GM19193 (cell line): ENCODE results near the gene SLBP.

Experiments
- POLR2A ChIP-seq: IDR thresholded peaks from 4 replicates; pipeline ENCODE4 v1.6.1; 2011; ENCODE audit not compliant: insufficient read depth, insufficient read length; ENCODE audit errors: extremely low read depth

SLBP gene

DNA sequence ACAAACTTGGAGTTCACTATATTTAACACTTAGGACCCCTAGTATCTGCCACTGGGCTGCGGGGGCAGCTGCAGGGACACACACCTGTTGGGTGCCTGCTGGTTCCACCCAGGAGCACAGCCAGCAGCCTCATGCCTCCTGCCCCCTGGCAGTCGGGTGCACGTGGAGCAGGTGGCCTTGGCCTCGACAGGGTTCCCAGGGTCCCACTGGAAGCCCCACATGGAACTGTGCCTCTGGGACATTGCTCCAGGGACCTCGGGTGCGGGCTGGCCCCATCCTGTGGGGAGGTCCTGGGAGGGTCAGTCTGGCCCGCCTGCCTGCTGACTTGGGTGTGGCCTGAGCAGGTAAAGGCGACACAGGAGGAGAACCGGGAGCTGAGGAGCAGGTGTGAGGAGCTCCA, 27.2 kb upstream of the SLBP start:
- no peak for TF ChIP-seq POLR2A

DNA sequence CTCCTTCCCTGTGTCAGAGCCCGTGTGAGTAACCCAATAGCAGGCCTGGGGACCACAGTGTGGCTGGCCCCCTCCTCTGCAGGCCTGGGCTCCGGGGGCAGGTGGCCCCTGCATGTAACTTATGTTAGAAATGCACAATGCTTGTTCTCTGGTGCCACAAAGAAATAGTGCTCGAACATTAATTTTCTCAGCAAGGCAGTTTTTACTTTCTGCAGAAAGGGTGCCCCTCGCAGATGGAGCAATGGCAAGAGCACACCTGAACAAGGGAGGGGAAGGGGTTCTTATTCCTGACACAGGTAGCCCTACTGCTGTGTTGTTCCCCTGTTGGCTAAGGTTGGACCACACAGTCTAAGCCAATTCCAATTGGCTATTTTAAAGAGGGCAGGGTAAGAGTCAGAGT, 26.3 kb upstream of the SLBP start:
- no peak for TF ChIP-seq POLR2A

DNA sequence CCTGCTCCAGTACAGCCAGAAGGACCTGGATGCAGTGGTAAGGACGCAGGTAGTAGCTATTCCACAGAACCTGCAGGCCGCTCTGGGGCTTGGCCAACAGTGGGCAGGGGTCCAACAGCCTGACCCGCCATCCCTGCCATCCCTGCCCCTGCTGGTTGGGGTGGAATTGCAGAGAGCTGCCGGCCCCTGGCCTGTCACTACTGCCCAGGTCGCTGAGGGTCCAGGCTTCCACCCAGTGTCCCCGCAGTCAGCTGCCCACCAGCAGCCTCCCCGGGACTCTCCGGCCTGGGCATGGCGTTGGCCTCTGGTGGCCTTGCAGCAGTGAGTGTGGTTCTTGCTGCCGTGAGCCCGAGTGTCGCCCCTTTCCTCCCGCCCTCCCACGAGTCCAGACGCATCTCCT, 25.5 kb upstream of the SLBP start:
- no peak for TF ChIP-seq POLR2A

DNA sequence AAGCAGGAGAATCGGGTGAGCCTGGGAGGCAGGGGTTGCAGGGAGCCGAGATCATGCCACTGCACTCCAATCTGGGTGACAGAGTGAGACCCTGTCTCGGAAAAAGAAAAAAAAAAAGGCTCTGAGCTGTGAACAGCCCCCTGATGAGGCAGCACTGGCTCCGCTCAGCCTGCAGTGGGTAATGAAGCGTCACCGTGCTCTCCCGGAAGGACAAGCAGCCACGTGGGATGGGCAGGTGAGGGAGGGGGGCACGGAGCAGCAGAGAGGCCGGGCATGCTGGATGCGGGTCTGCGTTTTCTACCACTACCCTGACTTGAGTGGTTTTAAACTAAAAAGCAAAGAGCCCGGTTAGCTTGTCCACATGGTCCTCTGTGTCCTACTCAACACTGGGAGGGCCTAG, 24.7 kb upstream of the SLBP start:
- no peak for TF ChIP-seq POLR2A

DNA sequence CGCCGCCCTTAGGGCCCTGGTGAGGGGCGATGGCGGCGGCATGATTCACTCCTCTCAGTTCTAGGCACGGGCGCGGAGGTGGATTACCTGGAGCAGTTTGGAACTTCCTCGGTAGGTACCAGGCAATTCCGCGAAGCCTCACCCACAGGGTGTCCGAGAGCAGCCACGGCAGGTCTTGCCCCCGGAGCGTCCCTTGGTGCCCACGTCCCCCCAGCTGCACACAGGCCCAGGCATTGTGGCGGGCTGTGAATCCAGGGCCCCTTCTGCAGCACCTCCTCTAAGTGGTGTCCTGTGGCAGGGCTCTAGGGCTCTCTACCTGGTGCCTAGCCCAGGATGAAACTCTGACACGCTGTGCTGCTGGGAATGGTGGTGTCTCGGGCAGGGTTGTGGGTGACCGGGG, 23.1 kb upstream of the SLBP start:
- TF ChIP-seq POLR2A = no peak

DNA sequence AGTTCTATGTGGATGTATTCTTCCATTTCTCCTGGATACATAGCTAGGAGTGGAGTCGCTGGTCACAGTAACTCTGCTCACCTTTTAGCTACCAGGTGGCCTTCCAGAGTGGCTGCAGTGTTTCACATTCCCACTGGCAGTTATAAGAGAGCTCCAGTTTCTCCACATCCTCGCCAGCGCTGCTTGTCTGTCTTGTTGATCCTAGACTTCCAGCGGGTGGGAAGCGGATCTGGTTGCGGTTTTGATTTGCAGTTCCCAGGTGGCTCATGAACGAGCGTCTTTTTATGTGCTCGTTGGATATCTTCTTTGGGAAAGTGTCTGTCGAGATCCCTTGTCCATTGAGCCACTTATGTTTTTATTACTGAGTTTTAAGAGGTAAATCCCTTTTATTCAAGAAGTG, 20.8 kb upstream of the SLBP start:
- TF ChIP-seq POLR2A = no peak

DNA sequence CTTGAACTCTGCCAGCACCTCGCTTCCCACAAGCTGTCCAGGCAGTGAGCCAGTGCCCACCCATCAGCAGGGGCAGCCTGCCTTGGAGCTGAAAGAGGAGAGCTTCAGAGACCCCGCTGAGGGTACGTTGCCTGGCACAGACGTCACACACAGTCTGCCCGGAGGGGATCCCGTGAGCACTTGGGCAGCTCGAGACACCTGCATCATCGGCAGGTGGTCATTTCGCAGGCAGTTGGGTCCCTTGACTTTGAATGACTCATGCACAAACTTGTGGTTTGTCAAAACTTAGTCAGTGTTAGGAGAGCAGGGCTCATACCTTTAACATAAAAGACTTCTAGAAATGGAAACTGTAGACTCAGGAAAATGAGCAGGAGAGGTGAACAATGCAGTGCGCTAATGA, 19.1 kb upstream of the SLBP start:
- TF ChIP-seq POLR2A = no peak

DNA sequence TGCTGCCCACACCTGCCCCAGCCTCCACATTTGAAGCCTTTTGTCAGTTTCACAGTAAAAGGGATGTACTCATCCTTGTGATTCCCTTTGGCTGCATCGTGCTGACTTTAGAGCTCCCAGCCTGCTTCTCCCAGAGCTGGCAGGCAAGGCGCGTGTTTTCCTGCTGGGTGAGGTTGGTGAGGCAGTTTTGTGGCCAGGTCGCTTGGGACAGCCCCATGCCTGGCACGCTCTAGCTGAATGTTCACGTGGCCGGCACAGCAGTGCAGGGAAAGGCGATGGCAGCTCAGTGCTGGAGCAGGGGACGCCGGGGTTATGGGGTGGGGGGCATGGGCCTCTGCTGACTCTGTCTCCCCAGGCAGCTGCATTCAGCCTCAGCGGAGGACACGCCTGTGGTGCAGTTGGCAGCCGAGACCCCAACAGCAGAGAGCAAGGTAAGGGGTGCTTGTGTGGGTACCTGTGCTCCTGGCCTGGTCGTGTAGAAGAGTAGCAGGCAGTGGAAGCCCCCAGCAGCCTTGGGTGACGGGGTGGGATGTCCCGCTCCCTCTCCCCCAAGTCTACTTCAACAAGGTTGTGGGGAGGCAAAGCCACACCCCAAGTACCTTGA, 18.5 kb upstream of the SLBP start:
- TF ChIP-seq POLR2A = no peak

DNA sequence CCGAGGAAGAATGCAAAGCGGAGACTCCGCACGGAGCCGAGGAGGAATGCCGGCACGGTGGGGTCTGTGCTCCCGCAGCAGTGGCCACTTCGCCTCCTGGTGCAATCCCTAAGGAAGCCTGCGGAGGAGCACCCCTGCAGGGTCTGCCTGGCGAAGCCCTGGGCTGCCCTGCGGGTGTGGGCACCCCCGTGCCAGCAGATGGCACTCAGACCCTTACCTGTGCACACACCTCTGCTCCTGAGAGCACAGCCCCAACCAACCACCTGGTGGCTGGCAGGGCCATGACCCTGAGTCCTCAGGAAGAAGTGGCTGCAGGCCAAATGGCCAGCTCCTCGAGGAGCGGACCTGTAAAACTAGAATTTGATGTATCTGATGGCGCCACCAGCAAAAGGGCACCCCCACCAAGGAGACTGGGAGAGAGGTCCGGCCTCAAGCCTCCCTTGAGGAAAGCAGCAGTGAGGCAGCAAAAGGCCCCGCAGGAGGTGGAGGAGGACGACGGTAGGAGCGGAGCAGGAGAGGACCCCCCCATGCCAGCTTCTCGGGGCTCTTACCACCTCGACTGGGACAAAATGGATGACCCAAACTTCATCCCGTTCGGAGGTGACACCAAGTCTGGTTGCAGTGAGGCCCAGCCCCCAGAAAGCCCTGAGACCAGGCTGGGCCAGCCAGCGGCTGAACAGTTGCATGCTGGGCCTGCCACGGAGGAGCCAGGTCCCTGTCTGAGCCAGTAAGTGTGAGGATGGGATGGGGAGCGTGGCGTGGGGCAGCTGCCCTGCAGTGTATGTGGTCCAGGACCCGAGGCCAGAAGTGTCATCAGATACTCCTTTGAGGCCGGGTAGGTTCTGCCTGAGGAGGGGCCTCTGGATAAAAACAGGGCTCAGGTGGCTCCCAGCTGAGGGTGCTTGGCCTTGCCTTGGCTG, 16.2 kb upstream of the SLBP start:
- no peak for TF ChIP-seq POLR2A

DNA sequence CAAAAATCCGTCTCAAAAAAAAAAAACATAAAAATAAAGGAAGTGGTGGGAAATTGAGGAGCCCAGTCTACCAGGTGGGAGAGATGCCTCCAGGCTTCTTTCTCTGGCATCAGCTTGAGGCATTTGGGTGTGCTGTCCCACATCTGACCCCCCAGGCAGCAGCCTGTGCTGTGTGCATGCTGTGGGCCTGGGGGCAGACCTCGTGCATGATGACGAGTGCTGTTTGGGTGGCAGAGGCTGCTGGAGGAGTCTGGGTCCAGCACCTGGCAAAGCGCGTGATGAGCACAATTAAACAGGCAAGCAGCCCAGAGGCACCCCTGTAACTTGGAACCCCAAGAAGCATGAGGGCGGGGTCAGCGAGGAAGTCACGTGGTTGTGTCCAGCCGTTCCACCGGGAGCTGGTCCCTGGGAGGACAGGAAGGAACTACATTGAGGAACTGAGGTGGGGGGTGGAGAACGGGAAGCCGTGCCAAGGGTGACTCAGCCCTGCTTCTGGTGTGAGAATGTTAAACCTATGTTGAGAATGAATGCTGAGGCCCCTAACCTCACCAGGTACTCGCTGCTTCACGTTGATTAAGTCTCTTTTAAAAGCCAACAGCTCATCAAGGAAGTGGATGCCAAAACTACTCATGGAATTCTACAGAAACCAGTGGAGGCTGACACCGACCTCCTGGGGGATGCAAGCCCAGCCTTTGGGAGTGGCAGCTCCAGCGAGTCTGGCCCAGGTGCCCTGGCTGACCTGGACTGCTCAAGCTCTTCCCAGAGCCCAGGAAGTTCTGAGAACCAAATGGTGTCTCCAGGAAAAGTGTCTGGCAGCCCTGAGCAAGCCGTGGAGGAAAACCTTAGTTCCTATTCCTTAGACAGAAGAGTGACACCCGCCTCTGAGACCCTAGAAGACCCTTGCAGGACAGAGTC, 15.3 kb upstream of the SLBP start:
- no peak for TF ChIP-seq POLR2A

DNA sequence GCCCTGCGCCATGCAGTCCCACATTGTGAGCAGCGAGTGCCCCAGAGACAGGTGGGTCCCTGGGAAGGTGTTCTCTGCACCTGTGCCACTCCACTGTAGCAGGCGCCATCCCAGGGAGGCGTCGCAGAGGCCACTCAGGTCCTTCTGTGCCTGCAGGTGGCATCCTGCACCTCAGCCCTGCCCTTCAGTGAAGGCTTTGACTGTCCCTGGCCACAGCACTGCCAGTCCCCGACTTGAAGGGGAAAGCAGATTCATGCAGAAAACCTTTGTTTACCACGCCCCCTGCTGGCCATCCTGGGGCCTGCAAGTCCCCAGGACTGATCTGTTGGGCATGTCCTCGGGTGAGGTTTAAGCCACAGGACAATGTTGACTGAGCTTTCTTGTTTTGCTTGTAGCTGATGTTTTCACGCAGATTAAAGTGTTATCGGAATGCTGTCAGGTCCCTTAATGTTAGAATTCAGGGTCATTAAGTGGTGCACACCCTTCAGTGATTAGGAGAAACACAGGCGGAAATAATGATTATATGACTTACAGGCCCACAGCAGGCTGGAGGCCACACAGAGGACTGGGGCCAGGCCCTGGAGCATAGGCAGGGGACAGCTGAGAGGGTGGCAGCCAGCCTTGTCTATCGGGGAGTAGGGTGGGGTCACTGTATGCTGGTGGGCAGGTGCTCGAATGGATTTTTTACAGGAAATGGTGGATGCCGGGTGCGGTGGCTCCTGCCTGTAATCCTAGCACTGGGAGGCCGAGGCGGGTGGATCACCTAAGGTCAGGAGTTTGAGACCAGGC, 14.2 kb upstream of the SLBP start:
- no peak for TF ChIP-seq POLR2A

DNA sequence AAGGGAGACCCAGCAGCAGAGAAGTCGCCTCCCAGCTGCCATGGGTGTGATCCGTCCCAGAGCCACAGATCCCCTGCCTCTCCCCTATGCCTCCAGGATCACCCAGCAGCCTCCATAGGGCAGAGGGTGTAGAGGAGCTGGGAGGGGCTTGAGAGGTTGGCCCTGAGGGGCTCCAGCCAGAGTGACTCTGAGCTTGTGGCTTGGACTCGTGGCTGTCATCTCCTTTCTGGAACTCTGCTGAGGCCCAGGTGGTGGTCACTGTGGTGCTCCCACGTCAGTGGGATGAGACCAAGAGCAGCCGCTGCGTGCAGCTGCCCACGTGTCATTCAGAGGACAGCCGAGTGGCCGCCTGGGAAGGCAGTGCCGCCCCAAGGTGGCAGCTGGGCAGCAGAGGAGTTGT, 13.4 kb upstream of the SLBP start:
- no peak for TF ChIP-seq POLR2A

DNA sequence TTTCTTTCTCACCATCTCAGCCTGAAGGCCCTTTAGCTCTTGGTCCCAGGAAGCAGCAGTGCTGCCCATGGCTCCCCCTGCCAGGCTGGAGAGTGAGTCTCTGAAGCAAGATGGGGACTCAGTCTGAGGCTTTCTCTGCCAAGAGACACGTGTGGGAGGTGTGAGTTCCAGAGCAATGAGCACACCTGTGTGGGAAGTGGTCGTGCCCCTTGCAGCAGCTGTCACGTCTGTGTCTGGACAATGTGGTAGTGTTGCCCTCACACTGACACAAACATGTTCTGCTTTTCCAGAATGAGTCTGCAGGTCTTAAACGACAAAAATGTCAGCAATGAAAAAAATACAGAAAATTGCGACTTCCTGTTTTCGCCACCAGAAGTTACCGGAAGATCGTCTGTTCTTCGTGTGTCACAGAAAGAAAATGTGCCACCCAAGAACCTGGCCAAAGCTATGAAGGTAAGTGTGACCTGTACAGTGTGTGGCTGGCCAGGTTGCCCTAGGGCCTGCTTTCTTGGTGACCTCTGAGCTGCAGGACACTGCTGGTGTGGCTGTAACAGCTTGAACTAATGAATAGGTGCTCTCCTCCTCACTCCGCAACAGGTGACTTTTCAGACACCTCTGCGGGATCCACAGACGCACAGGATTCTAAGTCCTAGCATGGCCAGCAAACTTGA, 11.1 kb upstream of the SLBP start:
- no peak for TF ChIP-seq POLR2A

DNA sequence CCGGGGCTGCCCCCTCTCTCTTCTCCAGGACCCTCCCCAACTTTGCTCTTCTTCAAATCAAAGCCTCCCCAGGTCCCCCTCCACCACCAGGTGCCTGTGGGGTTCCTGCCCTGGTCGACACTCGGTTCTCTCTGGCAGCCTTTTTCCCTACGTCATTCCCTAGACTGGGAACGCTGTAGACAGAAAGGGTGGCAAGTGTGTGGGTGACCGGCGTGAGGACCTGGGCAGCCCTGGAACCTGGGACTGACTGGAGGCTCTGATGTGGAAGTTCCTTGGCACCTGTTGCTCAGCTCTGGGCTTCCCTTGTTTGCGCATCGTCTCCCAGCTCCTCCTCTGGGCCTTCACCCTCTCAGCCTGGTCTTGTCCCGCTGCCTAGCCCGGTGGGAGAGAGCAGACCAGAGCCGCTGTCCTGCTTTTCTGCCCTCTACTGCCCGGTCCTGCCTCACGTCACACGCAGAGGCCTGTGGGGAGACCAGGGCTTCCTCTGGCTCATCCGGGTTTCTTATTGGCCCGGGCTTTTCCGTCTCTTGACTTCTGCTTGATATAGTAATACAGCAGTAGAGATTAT, 10.5 kb upstream of the SLBP start:
- TF ChIP-seq POLR2A = no peak
